ENCODE results near the gene BTRC.

DNA sequence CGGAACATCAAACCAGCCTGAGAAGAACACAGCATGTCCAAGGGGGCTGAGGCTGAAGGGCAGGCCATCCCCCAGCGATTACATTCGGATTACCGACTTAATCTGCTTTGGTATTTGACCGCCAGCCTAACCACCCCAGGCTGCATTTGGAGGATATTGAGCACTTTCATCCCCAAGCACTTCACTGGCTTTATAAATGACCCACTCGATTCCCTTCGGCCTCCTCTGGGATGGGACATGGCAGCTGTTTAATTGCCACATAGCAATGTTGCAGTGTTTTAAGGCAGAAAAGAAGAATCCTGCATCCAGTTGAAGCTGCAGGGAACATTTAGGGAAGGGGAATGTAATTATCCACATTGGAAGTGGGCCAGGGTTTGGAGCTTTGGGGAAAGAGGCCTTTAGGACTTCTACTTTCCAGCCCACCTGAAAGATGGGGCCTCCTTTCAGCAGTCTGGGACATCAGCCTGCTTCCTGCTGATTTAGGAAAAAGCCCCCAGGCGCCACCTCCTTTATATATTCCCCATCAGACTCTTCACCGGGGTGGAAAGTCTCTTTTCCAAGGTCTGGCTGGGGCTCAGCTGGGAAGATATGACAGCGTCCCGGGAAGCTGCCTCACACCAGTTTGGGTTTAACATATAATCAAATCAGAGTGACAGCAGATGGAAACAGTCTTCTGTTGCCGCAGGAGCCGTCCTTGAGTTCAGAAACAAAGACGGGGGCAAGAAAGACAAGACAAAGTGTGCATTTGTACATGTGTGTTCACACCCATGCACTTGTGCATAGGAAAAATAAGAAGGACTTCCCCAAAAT is 243.3 kb downstream of the BTRC start:
- TF ChIP-seq, protein P1, sequence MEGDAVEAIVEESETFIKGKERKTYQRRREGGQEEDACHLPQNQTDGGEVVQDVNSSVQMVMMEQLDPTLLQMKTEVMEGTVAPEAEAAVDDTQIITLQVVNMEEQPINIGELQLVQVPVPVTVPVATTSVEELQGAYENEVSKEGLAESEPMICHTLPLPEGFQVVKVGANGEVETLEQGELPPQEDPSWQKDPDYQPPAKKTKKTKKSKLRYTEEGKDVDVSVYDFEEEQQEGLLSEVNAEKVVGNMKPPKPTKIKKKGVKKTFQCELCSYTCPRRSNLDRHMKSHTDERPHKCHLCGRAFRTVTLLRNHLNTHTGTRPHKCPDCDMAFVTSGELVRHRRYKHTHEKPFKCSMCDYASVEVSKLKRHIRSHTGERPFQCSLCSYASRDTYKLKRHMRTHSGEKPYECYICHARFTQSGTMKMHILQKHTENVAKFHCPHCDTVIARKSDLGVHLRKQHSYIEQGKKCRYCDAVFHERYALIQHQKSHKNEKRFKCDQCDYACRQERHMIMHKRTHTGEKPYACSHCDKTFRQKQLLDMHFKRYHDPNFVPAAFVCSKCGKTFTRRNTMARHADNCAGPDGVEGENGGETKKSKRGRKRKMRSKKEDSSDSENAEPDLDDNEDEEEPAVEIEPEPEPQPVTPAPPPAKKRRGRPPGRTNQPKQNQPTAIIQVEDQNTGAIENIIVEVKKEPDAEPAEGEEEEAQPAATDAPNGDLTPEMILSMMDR (IDR thresholded peaks at IDR 0.05; ENCODE audit: low read depth, low read length), result no peak
- TF ChIP-seq, protein P2, sequence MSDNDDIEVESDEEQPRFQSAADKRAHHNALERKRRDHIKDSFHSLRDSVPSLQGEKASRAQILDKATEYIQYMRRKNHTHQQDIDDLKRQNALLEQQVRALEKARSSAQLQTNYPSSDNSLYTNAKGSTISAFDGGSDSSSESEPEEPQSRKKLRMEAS (IDR thresholded peaks at IDR 0.05; ENCODE audit: low read depth, low read length), result no peak
- TF ChIP-seq POLR2A (IDR thresholded peaks at IDR 0.05; ENCODE audit: extremely low read depth, insufficient read length), result no peak

All from NB4 (cell line).